Mesenteric fat pad (tissue), 1 donor: Measurements from ENCODE around the gene MAPKAP1. TPM values are rescaled to one million over a fixed set of nuclear protein-coding genes. Genes with fewer than 3 reads are reported as not detected.

Experiments
- DNase-seq: peaks from one replicate; pipeline ENCODE4 v3.0.0-alpha.2; 2020; ENCODE audit warnings: low spot score
- total RNA-seq: library from RNA; stranded (reverse); fragmentation: NEBNext Ultra II Directional; extraction: Animal tissue kit (Norgen Biotek cat#: 25700); gene quantifications from one replicate; pipeline ENCODE4 v1.2.1, GENCODE V29; 2021
- donor health status: DM: yes; HTN: yes; CAD: no.

The MAPKAP1 gene
- total RNA-seq, 1 donor from 2014 or later: 98.6 TPM

DNA sequence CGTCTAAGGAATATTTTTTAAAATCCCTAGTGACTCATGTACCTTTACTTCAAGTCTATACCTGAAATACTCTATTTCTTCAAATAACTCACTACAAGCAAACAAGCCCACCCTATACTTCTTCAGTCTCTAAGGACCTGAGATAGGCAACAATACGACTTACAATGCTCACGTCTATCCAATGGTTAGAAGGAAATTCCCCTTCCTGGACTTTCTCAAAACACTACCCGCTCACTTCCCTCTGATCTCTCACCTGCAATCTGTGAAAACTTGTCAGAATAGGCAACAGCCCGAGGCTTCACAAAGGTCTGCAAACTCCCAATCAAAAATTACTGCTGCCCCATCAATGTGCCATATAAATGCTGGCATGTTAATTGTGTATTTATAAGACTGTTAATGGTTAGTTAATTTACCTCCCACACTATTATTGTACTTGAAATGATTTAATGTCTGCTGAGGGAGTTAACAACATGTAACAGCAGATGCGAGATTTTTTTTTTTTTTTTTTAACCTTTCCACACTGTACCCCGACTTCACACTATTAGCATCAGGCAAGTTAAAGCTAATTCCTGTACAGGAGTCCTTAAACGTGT is 27.3 kb downstream of the MAPKAP1 start:
- no peak for DNase-seq

DNA sequence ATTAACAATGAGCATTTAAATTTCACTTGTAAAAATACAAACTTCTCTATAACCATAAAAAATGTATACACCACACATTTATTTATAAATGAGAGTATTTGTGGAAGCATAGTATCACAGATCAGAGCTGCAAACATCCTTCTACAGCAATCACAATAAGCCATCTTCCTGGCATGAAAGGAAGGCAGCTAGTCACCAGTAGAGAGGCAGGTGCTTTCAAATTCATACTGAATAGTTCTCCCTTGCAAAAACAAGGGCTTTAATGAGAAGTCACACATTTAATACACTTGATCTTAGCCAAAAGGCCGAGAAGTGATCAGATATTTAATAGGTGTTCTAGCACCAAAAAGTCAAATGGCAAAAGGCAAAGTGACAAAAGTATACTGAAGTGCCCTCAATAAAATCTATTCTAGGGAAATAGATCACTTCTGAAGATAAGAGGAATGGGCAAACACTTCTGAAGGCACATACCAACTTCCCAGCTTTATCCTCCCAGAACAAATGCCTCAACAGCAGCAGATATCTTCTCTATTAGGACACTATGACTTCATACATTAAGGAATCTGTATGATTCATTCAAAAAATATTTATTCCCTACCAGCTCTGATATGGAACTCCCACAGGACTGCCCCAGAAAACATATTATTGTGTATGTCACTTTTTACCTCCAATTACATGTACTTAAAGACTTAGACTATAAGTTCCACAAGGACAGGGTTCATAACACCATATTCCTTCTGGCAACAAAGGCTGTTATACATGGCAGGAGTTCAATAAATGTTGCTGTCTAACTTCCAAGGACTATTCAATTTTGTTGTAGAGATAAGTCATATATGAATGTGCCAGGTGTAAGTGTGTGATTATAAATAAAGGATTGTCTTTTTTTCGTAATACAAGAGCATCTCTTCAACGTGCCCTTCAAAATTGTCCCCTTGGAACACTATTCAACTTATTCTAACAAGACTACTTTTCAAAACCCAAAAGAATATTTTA is 31.7 kb downstream of the MAPKAP1 start:
- no peak for DNase-seq

GRCh38 chr9:125672876-125673275 is 34.1 kb downstream of the MAPKAP1 start:
- no peak for DNase-seq

DNA sequence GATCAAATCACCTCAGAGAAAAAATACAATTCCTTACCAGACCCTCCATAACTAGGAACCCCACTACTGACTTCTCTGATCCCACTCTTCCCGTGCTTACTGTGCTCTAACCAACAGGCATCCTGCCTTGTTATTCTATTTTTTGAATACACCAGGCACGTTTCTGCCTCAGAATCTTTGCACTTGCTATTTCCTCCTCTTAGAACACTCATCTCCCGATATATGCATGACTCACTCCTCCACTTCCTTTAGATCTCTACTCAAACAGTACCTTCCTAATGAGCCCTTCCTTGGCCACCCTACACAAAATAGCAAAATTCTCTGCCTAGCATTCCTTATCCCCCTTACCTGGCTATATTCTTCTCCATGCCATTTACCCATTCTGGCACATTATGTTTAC is 43.9 kb downstream of the MAPKAP1 start:
- no peak for DNase-seq

DNA sequence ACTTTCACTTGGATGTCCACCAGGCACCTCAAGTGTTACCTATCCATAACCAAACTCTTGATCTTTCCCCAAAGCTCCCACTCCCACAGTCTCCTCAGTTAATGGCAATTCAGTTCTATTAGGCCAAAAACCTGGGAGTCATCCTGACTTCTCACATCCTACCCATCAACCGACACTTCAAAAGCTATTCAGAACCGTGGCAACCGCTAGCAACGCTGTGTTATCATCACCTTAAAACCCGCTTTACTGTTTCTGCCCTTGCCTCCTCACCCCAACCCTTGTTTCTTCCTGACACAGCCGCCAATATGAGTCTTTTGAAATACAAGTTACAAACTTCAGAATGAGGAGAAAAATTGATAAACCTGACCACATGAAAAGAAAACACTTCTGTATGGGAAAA is 46.5 kb downstream of the MAPKAP1 start:
- no peak for DNase-seq

DNA sequence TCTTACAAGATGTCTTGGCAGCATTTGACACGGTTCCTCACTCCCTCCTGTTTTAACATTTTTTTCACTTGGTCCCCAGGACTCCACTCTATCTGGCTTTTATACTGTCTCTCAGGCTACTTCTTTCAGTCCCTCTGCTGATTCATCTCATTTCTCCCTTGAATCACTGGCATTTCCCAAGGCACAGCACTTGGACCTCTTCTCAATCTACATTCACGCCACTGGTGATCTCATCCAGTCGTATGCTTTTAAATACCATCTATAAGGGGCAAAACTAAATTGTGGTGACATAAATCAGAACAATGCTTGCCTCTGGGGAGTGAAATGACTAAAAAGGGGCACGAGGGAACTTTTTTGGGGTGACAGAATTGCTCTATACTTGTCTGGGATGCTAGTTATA is 47.1 kb downstream of the MAPKAP1 start:
- no peak for DNase-seq

- no peak for DNase-seq
Measured at GRCh38 chr9:125659201-125659840, 47.7 kb downstream of the MAPKAP1 start.

- DNase-seq: no peak
Measured at GRCh38 chr9:125656560-125656959, 50.4 kb downstream of the MAPKAP1 start.

GRCh38 chr9:125655691-125656410 is 51.2 kb downstream of the MAPKAP1 start:
- no peak for DNase-seq

DNA sequence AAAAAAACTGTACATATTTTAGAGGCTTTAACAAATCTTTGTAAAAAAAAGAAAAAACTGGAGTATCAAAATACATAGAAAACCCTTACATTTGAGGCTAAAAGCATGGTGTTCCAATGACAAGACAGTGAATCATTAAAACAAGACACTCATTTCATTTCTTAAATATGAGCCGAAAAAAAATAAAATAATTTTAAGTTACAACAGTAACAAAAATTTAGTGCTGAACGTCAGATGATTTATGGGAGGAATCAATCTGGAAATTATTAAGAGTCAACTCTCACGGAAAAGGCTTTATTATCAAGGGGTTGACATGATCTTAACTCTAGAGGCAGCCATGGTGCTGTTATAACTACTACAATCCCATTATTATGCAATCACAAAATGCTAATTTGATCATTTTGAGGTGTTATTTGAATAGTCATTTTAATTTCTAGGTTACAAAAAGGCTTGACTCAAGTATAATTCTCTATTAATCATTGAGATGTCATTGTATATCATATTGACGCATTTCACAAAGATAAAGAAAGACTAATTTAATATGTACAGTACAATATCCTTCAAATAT is 51.9 kb downstream of the MAPKAP1 start:
- DNase-seq: no peak

DNA sequence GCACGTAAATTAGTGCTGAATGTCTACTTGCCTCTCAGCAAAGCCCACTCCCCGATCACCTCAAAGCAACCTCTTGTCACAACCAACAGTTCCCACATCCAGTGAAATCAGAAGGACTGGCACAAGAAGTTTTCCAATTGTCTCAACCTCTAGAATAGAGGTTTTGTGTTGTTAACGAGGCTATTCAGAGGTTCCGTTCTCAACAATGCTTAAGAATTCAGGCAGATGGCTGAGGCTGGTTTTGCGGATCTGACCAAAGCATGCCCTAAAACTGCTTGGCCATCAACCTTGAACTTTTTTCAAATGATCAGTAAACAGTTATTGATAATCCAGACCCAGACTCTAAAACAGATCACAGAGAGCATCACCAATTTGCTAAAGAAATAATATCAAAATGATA is 52.9 kb downstream of the MAPKAP1 start:
- no peak for DNase-seq

- no peak for DNase-seq
Measured at GRCh38 chr9:125653325-125653724, 53.7 kb downstream of the MAPKAP1 start.

DNA sequence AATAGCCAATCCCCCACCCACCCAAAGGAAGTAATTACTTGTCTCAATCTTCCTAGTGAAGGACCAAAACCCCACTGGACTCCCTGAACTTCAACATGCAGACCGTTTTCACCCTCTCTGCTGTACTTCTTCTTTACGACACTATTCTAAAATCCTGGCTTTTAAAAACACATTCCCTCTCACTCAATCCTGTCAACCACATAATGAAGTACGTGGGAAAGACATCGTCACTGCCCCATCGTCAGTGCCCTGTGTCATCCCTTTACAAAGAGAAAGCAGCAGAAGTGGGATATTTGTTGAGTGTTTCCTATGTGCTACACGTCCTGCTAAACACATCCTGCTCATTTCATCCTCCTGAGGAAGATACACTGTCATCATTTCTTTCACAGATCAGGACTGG is 54.2 kb downstream of the MAPKAP1 start:
- no peak for DNase-seq

GRCh38 chr9:125652233-125652594 is 54.8 kb downstream of the MAPKAP1 start:
- no peak for DNase-seq

- no peak for DNase-seq
Measured at GRCh38 chr9:125651576-125652232, 55.3 kb downstream of the MAPKAP1 start.

DNA sequence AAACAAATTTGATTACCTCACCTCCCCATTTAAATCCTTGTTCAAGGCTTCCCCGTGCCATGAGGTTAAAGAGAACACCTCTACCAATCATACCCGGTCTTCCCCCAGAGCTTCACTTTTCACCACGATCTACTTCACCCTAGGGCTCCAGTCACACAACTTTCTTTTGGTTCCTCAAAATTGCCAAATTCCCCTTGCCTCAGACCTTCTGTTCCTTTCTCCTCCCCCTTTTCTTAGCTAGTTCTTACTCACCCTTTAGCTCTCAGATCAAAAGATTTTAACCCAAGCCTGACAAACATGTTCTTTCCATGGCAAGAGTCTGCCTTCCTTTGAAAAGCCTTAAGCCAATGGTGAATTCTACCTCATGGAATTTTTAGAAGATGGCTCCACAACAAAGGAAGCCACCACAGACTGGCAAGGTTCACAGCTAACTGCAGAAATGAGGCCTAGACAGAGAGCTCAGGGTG is 56.7 kb downstream of the MAPKAP1 start:
- DNase-seq: no peak

- no peak for DNase-seq
Measured at GRCh38 chr9:125649826-125650225, 57.2 kb downstream of the MAPKAP1 start.

DNA sequence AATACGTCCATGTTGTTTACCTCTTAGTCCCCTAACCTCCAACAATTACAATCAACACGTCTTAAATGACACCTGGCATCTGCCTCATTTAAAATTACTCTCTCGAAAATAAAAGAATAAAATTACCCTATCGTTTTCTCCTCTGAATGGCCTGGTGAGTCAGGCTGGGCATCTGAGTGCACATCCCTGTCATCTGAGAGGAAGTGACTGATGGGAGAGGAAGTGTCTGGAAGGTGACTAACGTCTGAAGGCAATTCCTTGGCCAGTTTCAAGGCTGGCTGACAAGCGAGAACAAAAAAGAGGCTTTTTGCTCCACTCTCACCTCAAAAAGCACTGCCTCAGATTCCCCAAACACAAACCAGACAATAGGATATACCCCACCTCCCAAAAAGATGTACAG is 57.7 kb downstream of the MAPKAP1 start:
- no peak for DNase-seq

GRCh38 chr9:125648294-125648693 is 58.7 kb downstream of the MAPKAP1 start:
- DNase-seq: no peak

GRCh38 chr9:125646621-125647100 is 60.3 kb downstream of the MAPKAP1 start:
- no peak for DNase-seq
